ENCODE measurements around the gene EFHC1.

EFHC1 gene

DNA sequence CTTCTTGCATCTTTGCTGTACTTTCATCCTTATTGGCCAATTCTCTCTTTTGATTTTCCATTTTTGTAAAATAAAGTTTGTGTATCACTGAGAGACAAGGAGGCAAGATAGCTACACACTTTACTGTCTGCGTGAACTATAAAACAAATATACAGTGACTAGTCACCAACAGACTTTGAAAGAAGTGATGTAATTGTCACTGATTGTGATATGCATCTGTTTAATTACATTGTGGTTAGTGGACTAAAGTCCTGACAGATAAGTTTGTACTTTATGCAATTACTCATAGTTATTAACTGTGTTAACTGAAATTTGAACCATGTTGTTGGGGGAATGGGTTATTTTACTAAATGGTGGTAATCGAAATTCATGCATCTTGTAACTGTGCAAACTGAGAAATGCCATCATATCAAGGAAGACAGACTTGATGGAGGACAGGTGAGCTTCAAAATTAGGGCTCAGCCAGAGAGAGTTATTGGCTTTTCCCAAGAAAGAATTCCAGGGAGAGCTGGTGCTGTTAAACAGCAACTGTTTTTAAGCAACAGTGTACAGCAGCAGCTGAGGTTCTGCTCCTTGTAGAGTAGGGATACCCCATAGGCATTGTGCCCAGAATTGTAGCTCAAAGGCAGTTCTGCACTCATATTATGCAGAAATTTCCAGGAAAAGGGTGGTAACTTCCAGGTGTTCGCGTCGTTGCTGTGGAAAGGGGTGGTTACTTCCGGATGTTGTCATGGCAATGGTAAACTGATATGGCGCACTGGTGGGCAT is 62.9 kb downstream of the EFHC1 start:
- no peak for DNase-seq (ENCODE audit: low read depth)
- H3K4me3 ChIP-seq (ENCODE audit: low read length), result no peak overlapping the region
- no peak for TF ChIP-seq CTCF (conservative IDR thresholded peaks at IDR 0.05; ENCODE audit: low read depth, low read length)

GRCh38 chr6:52483671-52484003 is 63.5 kb downstream of the EFHC1 start:
- no peak for TF ChIP-seq CTCF (conservative IDR thresholded peaks at IDR 0.05; ENCODE audit: low read depth, low read length)
- DNase-seq (ENCODE audit: low read depth), result no peak
- no peak overlapping the region for H3K4me3 ChIP-seq (ENCODE audit: low read length)

DNA sequence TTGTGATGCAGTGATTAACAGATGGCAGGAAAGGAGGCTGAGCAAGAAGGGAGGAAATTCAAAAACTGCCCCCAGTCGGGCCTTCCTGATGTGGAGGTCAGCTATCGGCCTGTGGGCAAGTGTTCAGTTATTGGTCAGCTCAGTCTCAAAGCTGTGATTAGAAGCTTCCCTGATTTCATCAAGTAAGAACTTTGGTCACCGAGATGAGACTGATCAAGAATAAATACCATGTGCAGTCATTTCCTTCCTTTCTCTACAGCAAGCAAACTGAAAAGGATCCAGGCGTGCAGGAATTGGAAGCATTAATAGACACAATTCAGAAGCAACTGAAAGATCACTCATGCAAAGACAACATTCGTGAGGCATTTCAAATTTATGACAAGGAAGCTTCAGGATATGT is 69.7 kb downstream of the EFHC1 start:
- TF ChIP-seq CTCF (conservative IDR thresholded peaks at IDR 0.05; ENCODE audit: low read depth, low read length), result no peak
- no peak overlapping the region for H3K4me3 ChIP-seq (ENCODE audit: low read length)
- no peak for DNase-seq (ENCODE audit: low read depth)

- TF ChIP-seq CTCF (conservative IDR thresholded peaks at IDR 0.05; ENCODE audit: low read depth, low read length), result no peak
- no peak for DNase-seq (ENCODE audit: low read depth)
- no peak overlapping the region for H3K4me3 ChIP-seq (ENCODE audit: low read length)
These were observed 71.3 kb downstream of the EFHC1 start for GRCh38 chr6:52491203-52492069.

- no peak for DNase-seq (ENCODE audit: low read depth)
- no peak overlapping the region for H3K4me3 ChIP-seq (ENCODE audit: low read length)
- no peak for TF ChIP-seq CTCF (conservative IDR thresholded peaks at IDR 0.05; ENCODE audit: low read depth, low read length)
These were observed 73.5 kb downstream of the EFHC1 start for GRCh38 chr6:52493669-52494068.

GRCh38 chr6:52494298-52495072 is 74.3 kb downstream of the EFHC1 start:
- TF ChIP-seq CTCF (conservative IDR thresholded peaks at IDR 0.05; ENCODE audit: low read depth, low read length), result no peak
- no peak for DNase-seq (ENCODE audit: low read depth)
- H3K4me3 ChIP-seq (ENCODE audit: low read length), result no peak overlapping the region

Measured in retinal pigment epithelial cell (primary cell).